Breast epithelium (tissue), 4 donors: Measurements from ENCODE around the gene PLPPR1. TPM values are rescaled to one million over a fixed set of nuclear protein-coding genes. Genes with fewer than 3 reads are reported as not detected.

Experiments
- DNase-seq, 2 donors: peaks; one replicate each; pipeline ENCODE4 v3.0.0-alpha.2; 2019; ENCODE audit warnings: low spot score in 2 of 2
- H3K27ac ChIP-seq, 2 donors: fragments of 200-600 bp; sonication (generic) in 1 of 2; one replicate each; pipeline ENCODE4 v1.5.1; 2016 to 2019; ENCODE audit warnings: mild to moderate bottlenecking in 1 of 2
- H3K27me3 ChIP-seq, 2 donors: fragments of 200-600 bp; sonication (generic) in 1 of 2; one replicate each; pipeline versions ENCODE4 v1.5.1 to v1.6.0; 2017 to 2019; ENCODE audit warnings: control low read depth in 1 of 2, mild to moderate bottlenecking in 1 of 2
- H3K36me3 ChIP-seq: fragments of 200-600 bp; one replicate; pipeline ENCODE4 v1.5.1; 2019
- H3K4me1 ChIP-seq, 2 donors: fragments of 200-600 bp; sonication (generic); one replicate each; pipeline ENCODE4 v1.5.1; 2016 to 2019; ENCODE audit warnings: control low read depth in 1 of 2
- H3K4me3 ChIP-seq, 3 donors: fragments of 200-600 bp; sonication (generic); 1 replicate in 2 of 3; 2 replicates in 1 of 3; pipeline ENCODE4 v1.5.1; 2016 to 2019; ENCODE audit warnings: mild to moderate bottlenecking in 3 of 3, moderate library complexity in 2 of 3
- H3K9me3 ChIP-seq, 2 donors: fragments of 200-600 bp; sonication (generic) in 1 of 2; one replicate each; pipeline ENCODE4 v1.5.1; 2016 to 2019; ENCODE audit warnings: control low read depth in 1 of 2
- POLR2A ChIP-seq: fragments of 450-650 bp; IDR thresholded peaks from one replicate; pipeline ENCODE4 v1.6.1; 2016; ENCODE audit warnings: antibody characterized with exemption, mild to moderate bottlenecking, moderate library complexity
- POLR2AphosphoS5 ChIP-seq, 3 donors: sonication (generic); formaldehyde crosslinking; IDR thresholded peaks; one replicate each; pipeline ENCODE4 v1.6.1; 2017; ENCODE audit warnings: antibody characterized with exemption in 3 of 3
- intact Hi-C: fragments of 100-400 bp; cut with DNase I; formaldehyde crosslinking; loops from one replicate; pipeline ENCODE4 v1.15.1; 2023; ENCODE audit warnings: low total_unique reads
- total RNA-seq, 3 donors: library from RNA; depleted of rRNA; stranded (reverse); fragments of >200 nt; gene quantifications; one replicate each; pipeline ENCODE4 v1.1.0, GENCODE V29; 2016
- TF ChIP-seq, protein P1 (sequence below), 3 donors: fragments of 450-650 bp; IDR thresholded peaks; one replicate each; pipeline ENCODE4 v1.5.1; 2016 to 2017; ENCODE audit warnings: antibody characterized with exemption in 3 of 3, mild to moderate bottlenecking in 3 of 3, moderate library complexity in 3 of 3

Gene PLPPR1
- total RNA-seq, 3 donors from 2014 or later: 0.66 to 2.2 TPM; not detected in 1

GRCh38 chr9:101140764-101141163 lies 112.2 kb downstream of the PLPPR1 start:
- DNase-seq: no peak
- TF ChIP-seq POLR2A (no peak), POLR2AphosphoS5 (IDR thresholded peaks at IDR 0.05) (no peak)
- TF ChIP-seq, protein P1, sequence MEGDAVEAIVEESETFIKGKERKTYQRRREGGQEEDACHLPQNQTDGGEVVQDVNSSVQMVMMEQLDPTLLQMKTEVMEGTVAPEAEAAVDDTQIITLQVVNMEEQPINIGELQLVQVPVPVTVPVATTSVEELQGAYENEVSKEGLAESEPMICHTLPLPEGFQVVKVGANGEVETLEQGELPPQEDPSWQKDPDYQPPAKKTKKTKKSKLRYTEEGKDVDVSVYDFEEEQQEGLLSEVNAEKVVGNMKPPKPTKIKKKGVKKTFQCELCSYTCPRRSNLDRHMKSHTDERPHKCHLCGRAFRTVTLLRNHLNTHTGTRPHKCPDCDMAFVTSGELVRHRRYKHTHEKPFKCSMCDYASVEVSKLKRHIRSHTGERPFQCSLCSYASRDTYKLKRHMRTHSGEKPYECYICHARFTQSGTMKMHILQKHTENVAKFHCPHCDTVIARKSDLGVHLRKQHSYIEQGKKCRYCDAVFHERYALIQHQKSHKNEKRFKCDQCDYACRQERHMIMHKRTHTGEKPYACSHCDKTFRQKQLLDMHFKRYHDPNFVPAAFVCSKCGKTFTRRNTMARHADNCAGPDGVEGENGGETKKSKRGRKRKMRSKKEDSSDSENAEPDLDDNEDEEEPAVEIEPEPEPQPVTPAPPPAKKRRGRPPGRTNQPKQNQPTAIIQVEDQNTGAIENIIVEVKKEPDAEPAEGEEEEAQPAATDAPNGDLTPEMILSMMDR (IDR thresholded peaks at IDR 0.05): no peak
- Histone ChIP-seq H3K27me3 (no peaks in the 10 kb centered on the region), H3K36me3 (no peaks in the 10 kb centered on the region), H3K9me3 (no peaks in the 10 kb centered on the region), H3K4me1 (no peaks in the 10 kb centered on the region), H3K4me3 (no peak overlapping the region), H3K27ac (no peak overlapping the region)
- intact Hi-C loops: no loop called here

DNA sequence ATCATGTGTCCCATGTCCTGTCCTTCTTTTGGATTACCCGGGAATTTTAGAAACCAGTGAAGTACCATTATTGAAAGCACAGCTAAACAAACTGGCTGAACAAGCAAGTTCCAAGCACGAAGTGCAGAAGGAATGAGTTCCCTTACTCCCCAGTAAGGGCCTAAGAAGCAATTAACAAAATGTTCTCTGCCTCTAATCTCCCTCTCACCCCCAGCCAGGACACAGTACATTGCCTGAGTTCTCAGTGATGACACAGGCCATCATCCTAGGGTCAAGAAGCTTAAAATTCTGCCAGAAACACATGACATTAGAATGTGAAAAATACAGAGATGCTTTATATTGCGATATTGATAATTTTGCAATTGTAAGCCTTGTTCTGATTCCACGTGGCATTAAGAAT lies 118.0 kb downstream of the PLPPR1 start:
- DNase-seq: no peak
- Histone ChIP-seq H3K36me3 (no peaks in the 10 kb centered on the region), H3K4me3 (no peak overlapping the region), H3K4me1 (no peaks in the 10 kb centered on the region), H3K9me3 (peaks cover 0 to 7% of the 10 kb centered on the region in 2 donors), H3K27ac (no peak overlapping the region), H3K27me3 (no peaks in the 10 kb centered on the region)
- TF ChIP-seq, protein P1 (IDR thresholded peaks at IDR 0.05): no peak
- TF ChIP-seq POLR2A (no peak), POLR2AphosphoS5 (IDR thresholded peaks at IDR 0.05) (no peak)
- intact Hi-C loops: no loop called here

- Histone ChIP-seq H3K27ac (no peak overlapping the region), H3K4me3 (no peak overlapping the region), H3K9me3 (peaks cover 0 to 7% of the 10 kb centered on the region in 2 donors), H3K4me1 (no peaks in the 10 kb centered on the region), H3K36me3 (no peaks in the 10 kb centered on the region), H3K27me3 (no peaks in the 10 kb centered on the region)
- DNase-seq: no peak
- TF ChIP-seq POLR2A (no peak), POLR2AphosphoS5 (IDR thresholded peaks at IDR 0.05) (no peak)
- TF ChIP-seq, protein P1 (IDR thresholded peaks at IDR 0.05): no peak
- intact Hi-C loops: no loop called here
These were observed 119.8 kb downstream of the PLPPR1 start for GRCh38 chr9:101148344-101148743.

- Histone ChIP-seq H3K9me3 (peaks cover 0 to 3% of the 10 kb centered on the region in 2 donors), H3K36me3 (no peaks in the 10 kb centered on the region), H3K4me1 (no peaks in the 10 kb centered on the region), H3K27me3 (no peaks in the 10 kb centered on the region), H3K27ac (no peak overlapping the region), H3K4me3 (no peak overlapping the region)
- TF ChIP-seq POLR2AphosphoS5 (IDR thresholded peaks at IDR 0.05) (no peak), POLR2A (no peak)
- TF ChIP-seq, protein P1 (IDR thresholded peaks at IDR 0.05): no peak
- intact Hi-C loops: no loop called here
- DNase-seq: no peak
These were observed 129.8 kb downstream of the PLPPR1 start for GRCh38 chr9:101158361-101158760.

GRCh38 chr9:101162231-101162630 lies 133.7 kb downstream of the PLPPR1 start:
- DNase-seq: no peak
- H3K27ac ChIP-seq: no peak overlapping the region
- H3K9me3 ChIP-seq: no peaks in the 10 kb centered on the region
- H3K36me3 ChIP-seq: no peaks in the 10 kb centered on the region
- H3K4me3 ChIP-seq: no peak overlapping the region
- TF ChIP-seq, protein P1 (IDR thresholded peaks at IDR 0.05): no peak
- TF ChIP-seq POLR2AphosphoS5 (IDR thresholded peaks at IDR 0.05) (no peak), POLR2A (no peak)
- intact Hi-C loops: no loop called here
- H3K27me3 ChIP-seq: no peaks in the 10 kb centered on the region
- H3K4me1 ChIP-seq: no peaks in the 10 kb centered on the region
